GM21515 (cell line): ENCODE measurements around the gene TPRG1L.

Experiments used
- ATAC-seq: cut with Tn5 transposase; IDR thresholded peaks from one replicate; pipeline ENCODE4 v1.9.1; 2021; ENCODE audit not compliant: unreplicated experiment

The TPRG1L gene

DNA sequence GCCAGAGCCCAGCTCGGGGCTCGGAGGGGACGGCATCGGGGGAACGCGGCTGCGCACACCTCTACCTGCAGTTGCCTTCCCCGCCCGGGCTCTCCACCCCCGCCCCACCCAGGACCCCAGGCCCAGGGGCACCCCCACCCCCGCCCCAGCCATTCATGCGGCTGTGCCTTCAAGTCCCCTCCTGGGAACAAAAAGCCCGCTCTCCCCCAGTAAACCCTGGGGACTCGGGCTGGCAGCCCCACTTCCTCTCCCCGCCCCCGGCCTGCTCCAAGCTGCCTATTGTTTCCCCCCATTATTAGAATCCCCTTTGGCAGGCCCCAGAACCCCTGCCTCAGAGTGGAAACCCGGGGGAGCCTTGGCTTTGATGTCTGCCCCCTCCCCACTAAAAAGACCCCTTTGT is 31.5 kb upstream of the TPRG1L start:
- ATAC-seq: no peak

DNA sequence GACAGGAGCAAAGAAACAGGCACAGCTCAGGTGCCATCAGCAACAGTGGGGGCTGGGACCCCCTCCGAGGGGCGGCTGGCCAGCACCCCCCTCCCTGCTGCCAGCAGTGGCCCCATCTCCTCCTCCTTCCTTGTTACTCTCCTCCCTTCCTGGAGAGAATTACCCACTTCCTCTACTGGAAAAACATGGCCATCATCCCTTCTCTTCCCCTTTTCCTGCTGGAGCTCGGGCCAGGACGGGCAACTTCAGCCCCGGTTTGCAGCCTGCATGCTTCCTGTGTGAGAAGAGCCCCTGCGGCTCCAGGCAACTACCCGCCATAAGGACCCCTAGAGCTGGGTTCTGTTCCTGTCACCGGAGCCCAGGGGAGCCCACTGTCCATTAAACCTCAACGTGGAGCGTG is 31.1 kb upstream of the TPRG1L start:
- ATAC-seq: no peak

DNA sequence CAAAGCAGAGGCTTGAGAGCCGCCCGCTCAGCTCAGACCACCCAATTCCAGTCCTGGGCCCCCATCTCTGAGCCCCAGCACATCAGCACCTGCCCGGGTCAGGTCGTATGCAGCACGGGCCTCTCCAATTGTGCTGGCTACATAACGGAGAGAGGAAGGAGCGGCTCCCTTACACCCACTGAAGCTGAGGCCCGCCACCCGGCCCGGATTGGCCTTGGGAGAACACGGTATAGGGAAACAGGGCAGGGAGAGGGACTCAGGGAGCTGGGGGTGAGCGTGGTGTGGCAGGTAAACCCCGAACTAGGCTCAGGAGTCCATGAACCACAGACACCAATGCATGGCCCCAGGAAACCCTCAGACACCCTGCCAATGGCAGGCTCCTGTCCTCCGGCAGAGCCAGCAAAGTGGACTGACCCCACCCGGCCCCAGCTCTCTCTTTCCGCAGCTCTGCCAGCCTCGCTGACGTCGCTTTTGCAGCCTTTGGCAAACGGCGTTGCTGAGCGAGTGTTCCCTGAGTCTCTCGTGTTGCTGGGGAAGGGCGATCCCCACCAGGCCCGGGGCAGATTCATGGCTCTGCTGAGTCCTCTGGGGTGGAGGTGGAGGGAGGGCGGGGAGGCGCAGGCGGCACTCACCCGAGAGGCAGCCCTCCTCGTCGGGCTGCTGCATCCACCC is 30.0 kb upstream of the TPRG1L start:
- no peak for ATAC-seq

DNA sequence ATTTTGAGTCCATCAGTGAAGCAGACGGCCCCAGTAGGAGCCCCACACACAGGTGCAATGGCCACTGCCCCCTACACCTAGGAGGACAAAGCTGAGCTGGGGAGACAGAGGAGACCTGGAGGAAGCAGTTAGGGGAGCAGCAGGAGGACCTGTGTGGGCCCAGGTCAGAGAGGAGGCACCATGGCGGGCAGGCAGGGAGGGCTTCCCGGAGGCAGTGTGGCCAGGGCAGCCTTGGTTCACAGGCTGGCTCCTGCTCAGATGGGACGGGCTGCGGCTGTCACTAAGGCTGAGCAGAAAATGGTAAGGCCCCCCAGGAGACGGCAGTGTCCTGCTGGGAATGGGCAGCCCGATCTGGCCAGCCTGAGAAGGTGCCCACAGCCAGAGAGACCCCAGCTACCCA is 28.9 kb upstream of the TPRG1L start:
- ATAC-seq: no peak

DNA sequence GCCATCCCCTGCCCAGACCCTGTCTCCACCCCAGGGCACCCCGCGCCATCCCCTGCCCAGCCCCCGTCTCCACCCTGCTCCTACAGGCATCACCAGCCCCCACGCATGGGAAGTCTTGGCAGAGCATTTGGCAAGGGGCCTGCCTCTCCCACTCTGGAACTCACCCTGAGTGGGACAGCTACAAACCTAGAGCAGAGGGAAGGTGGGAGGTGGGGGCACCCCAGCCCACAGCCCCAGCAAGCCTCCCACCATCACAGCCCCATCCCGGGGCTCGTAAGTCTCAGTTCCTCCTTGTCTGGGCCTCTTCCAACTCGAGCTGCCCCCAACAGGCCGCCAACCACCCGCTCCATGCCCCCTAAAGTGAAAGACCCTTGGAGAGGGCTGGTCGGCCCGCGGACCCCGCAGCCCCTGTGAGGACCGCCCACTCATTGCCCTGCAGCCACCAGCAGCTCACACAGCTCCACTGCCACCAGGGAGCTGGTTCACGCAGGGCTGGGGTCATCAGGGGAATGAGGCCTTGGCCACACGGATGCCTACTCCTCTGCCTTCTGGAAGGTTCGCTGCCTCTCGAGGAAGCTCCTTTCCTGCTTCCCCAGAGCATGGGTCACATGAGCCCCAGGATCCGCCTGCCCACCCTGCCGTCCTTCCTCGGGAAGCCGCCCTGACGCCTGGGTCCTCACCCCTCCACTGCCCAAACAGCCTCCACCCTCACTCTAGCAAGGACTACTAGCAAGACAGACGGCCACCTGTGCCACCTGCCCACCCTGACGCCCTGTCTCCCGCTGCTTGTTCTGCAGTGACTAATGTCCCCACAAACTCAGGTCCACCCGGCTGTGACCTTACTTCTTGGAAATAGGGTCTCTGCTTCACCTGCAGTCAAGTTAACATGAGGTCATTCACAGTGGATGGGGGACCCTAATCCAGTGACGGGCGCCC is 27.9 kb upstream of the TPRG1L start:
- no peak for ATAC-seq

DNA sequence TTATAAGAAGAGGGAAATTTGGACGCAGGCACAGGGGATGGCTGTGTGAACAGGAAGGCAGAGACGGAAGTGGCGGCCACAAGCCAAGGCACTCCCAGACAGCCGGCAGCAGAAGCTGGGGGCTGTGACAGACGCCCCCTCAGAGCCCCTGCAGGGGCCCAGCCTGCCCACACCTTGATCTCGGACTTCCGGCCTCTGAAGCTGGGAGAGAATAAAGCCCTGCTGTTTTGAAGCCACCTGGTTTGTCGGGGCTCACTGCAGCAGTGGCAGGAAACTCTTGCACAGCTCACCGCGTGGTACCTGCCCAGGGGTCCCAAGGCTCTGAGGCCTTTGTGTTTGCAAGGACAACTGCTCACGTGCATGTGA is 27.2 kb upstream of the TPRG1L start:
- no peak for ATAC-seq

DNA sequence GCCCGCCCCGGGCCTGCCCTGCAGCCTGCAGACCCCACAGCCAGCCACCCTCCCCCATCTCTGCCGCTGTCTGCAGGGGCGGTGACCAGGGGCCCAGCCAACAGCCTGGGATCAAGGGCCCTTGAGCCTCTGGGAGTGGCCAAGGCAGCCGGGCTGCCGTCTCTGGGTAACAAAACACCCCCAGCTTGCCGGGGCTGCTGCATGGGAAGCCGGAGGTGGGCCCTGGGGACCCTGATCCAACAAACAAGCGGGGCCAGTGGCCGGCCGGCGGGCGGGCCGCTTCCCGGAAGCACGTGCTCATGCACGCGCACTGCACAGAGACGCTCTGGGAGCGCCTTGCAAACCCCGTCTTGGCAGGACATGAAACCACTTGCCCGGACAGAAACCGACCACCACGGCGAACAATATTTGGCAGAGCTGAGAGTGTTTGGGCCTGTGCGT is 26.7 kb upstream of the TPRG1L start:
- no peak for ATAC-seq

DNA sequence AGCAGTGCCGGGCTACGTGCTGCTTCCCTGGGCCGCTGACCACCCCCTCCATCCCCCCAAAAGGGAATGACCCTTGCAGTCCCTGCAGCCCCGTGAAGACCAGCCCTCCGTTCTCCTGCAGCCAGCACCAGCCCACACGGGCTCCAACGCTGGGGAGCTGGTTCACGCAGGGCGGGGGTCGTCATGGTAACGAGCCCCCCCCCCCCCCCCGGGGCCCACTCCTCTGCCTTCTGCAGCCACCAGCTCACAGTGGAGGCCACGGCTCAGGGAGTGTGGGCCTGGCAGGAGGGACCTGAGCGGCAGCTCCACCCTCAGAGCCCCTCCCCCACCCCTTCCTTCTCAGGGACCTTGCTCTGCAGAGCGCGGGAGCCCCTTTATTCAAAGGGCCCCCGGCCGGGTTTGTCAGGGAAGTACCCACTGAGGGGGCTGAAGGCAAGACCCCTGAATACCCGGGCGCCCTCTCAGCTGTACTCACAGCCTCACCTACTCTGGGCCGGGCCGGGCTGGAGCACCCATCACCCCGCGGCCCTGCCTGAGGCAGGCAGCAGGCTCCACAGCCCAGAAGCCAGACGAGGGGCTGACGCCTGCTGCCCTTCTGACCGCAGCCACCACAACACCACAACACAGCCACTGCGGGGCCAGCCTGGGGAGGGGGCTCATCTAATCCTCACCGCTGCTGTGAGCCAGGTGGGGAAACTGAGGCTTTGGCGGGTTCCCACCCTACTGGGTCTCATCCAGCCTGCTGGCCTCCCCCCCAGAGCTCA is 26.1 kb upstream of the TPRG1L start:
- no peak for ATAC-seq

DNA sequence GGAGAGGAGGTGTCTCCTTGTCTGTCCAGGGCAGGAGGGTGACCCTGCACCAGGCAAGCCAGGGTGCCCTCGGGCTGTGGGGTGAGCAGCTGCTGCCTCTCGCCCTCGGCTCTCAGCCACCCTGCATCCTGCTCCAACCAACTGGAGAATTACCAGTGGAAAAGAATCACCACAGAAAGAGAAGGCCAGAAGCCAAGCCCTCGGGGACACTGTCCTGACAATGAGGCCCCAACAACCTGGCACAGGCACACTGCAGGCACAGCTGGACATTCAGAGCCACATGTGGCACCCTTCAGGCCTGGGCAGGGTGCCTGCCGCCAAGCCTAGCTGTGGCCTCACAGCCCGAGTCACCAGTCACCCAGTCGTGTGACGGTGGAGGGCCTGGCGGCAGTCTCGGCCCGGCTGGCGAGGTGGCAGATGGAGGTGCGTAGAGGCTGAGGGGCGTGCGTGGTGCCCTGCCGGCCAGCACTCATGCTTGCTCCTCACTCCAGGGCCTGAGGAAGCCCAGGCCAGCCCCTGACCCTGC is 25.5 kb upstream of the TPRG1L start:
- ATAC-seq: no peak

DNA sequence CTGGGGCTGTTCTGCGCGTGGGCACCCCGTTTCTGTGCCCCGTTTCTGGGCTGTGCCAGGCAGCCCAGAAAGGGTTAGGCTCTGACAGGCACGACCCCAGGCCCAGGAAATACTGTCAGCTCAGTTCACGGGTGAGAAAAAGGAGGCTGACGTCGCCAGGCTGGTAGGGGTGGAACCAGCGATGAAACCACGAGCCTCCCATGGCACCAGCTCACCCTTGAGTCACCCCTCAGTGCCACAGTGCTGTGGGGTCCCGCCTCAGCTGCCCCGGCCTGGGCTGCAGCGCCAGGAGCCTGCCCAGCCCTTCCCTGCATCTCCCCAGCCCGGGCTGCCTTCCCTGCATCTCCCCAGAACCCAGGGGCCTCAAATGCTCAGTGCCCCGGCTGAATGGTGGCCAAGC is 25.0 kb upstream of the TPRG1L start:
- ATAC-seq: no peak

DNA sequence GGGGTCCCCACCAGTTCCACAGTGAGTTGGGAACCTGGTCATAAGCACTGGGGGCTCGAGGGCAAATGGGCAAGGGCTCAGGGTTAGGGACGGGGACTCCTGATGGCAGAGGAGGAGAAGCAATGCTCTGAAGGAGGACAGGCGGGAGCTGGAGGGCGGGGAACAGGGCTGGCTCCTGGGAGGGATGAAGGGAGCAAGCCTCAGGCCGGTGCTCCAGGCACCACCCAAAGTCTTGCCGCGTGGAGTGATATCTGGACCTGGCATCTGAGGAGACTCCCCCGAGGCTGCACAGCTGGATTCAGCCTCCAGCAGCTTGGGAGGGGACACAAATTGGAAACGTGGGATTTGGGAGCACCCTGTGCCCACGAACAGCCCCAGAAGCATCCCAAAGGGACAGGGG is 24.5 kb upstream of the TPRG1L start:
- ATAC-seq: no peak

DNA sequence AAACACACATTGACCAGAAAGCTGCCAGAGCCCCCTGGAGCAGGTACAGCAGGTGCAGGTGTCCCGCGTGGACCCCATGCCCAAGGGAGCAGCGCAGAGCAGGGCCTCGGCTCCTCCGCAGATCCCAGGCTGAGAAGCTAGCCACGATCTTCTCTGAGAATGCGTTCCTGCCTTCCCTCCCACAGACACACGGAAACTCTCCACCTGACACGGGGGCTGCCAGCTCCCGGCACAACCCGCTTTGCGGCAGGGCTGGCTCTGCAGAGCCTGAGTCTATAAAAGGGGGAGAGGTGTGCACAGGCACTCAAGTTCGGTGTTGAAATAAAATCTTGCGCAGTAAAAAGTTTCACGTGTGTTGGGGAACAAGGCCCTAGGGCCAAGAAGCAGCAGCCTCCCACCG is 23.1 kb upstream of the TPRG1L start:
- ATAC-seq: no peak

DNA sequence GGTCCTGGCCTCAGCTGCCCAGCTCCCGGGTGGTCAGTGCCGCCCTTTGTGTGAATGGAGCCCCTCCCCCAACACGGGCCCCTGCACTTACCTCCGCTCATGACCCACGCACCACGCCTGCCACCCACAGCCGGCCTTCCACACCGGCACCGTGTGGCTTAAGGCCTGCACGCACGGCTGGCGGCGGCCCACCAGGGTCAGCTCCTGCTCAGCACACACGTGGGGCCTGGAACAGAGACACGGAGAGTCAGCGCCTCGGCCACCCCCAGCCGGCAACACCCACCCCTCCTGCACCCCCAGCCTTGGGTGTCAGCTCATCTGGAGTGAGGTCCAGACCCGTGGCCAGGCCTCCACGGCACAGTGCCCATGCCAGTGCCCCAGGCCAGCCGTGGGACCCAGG is 22.4 kb upstream of the TPRG1L start:
- ATAC-seq: no peak

DNA sequence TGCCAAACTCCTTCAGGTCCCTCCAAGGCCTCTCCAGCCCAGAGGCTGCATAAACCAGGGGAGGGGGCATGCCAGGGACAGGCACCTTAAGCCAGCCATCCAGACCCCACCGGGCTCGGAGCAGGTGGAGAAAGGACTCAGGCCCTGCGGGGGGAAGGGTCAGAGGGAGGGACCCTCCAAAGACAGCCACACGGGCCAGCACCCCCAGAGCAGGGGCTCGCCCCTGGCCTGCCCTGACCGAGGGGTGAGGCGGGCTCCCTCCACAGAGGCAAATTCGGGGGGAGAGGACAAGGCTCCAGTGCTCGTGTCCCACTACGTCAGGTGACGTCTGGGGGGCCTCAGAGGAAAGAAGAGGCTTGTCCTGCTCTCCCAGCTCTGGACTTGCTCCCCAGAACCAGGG is 21.7 kb upstream of the TPRG1L start:
- ATAC-seq: no peak

DNA sequence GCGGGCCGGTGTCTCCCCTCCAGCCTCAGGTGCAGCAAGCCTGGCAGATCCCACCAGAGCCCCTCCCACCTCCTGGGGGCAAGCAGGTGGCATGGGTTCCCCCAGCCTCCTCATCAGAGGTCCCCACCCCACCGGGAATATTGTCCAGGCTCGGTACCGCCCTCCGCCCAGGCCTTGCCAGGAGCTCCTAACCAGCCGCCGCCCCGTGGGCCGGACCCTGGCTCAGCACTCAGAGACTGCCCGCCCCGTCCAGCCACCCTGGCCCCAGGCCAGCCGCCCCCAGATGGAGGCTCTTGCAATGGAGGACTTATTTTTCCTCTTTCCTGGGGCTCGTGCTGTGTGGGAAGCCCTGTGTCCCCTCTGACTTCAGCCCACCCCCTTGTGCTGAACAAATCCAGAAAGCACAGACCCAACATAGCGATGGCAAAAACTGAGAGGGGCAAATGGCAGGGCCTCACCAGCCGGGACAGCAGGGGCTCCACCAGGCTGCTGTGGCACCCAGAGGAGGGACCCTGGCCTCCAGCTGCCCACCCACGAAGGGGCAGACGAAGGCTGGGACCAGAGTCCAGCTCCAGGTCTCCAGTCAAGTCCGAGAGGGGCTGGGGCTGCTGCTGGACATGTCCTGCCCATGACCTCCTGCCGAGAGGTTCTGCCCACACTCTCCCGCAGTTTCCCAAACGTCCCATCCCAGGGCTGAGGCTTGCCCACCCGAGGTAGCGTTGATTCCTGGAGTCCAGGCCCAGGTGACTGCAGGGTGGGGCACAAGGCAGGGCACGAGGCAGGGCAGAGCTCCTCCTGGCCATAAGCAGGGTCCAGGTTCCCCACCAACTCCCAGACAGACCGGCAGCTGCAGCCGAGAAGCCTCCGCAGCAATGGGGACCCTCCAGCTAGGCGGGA is 21.0 kb upstream of the TPRG1L start:
- ATAC-seq: no peak

DNA sequence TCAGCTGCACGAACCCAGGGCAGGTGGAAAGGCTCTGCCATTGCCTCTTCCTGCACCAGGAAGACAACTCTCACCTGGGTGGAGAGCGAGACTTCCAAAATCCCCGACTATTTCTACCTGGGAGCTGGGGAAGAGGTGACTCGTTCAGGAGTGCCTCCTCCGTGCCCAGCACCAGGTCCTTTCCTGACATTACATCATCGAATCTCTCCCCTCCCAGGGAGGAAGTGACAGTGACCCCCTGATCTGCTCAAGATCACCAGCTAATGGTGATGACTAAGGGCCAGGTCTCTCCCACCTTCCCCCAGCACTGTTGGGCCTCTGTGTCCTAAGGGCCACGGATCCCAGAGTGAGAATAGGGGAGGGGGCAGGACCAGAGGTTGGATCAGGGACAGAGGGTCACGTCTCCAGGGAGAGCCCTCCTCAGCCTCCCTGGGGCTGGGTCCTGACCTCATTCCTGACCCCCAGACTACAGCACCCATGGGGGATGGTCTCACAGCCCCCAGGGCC is 20.3 kb upstream of the TPRG1L start:
- ATAC-seq: no peak

DNA sequence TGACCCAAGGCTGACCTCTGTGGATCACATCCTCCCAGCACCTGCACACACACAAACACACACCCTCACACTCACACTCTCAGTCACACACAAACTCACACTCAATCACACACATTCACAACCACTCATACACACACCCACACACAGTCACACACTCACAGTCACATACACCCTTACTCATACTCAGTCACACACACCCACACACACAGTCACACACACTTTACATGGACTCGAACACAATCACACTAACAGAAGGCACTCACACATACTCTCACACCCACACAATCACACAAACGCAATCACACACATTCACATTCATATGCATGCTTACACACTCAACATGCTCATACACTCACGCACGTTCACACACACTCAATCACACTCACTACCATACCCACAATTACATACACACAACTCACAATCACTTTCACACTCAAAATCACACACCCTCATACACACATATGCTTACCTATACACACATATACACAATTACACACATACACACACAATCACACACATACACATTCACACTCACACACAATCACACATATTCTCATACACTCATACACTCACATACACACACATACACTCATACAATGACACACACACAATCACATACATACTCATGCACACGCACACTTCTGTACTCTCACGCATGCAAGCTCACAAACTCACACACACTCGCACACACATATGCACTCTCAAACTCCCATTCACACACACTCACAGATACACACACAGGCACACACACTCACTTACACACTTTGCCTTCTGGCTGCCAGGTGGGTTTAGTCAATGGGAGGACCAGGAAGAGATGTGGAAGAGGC is 19.6 kb upstream of the TPRG1L start:
- ATAC-seq: no peak

DNA sequence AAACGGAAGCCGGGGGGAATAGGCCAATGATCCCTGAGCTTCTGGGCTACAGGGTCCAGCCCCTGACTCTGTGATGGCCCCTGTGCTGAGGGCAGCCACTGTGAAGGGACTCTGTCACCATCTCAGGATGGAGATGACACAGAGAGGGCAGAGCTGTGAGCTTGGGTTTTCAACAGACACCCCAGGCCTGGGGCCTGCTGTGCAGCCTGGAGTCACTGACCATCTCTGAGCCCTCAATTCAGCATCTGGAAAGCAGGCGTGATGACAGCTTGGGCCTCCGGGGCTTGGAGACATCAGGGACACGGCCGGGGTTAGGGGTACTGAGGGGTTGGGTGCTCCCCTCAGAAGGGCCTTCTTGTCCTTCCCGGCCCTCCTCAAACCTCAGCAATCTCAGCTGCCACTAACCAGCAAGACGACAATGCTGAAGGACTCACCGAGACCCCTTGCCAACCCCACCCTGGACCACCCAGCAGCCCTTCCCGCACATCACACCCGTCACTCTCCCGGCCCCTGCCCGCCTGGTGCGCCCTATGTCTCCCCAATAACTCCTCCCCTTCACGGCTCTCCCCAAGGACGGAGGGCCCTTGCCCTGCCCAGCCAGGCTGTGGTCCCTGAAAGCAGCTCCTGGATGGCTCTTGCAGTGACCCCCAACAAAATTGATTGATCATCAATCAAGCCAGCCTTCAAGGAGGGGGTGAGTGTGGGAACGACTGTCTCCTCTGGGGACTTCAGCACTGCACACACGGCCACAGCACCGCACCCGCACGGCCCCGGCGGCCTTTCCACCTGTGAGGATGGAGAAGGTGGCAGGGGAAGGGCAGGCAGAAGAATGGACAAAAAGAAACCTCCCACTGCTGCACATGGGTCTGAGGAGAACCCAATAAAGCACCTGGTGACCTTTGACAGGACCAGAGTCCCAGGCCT is 17.8 kb upstream of the TPRG1L start:
- no peak for ATAC-seq
